HL-60/S4 treated with phorbol 12-myristate 13-acetate at 8.2 ng/mL for 4 days and 3 days (cell line): ENCODE measurements around the gene RPRML.

ENCODE experiments used
- in situ Hi-C: fragments of 300-500 bp; cut with MboI; formaldehyde crosslinking; loops from 2 replicates; pipeline ENCODE4 v1.15.0; 2022; ENCODE audit warnings: low sequenced_read_pairs

RPRML gene

DNA sequence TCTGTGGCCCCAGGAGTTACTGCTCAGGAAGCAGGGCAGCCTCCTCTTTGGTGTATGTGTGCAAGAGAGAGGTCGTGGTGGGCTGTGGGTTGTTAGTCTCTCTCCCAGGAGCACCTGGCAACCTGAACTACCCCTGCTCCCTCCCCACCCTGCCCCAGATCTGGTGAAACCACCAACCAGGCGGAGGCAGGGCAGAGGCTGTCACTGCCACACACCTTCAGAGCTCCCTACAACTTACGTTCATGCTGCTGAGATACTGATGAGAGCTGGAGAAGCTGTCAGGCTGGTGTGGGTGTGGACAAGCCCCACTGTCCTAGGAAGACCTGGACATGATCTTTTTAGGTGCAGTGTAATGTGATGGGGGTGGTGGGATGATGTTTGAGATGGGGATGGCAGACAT lies 31.8 kb downstream of the RPRML start:
- in situ Hi-C loops: no loop called here

DNA sequence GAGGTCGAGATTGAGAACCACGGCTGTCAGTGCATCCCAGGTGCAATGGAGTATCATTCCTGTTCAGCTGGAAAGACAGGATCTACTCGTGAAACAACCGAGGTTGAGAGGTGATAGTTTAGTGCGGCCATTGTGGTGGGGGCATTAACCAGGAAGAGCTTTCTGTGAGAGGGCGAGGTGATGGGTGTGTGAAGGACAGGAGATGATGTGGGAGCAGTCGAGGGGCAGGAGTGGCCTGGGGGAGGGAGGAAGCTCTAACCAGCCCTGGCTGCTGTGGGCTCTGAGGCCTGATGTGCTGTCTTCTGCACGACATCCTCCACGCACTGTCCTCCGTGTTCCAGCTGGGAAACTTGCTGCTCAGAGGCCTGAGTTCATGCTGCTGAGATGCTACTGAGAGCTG lies 34.1 kb downstream of the RPRML start:
- in situ Hi-C loops: no loop called here

DNA sequence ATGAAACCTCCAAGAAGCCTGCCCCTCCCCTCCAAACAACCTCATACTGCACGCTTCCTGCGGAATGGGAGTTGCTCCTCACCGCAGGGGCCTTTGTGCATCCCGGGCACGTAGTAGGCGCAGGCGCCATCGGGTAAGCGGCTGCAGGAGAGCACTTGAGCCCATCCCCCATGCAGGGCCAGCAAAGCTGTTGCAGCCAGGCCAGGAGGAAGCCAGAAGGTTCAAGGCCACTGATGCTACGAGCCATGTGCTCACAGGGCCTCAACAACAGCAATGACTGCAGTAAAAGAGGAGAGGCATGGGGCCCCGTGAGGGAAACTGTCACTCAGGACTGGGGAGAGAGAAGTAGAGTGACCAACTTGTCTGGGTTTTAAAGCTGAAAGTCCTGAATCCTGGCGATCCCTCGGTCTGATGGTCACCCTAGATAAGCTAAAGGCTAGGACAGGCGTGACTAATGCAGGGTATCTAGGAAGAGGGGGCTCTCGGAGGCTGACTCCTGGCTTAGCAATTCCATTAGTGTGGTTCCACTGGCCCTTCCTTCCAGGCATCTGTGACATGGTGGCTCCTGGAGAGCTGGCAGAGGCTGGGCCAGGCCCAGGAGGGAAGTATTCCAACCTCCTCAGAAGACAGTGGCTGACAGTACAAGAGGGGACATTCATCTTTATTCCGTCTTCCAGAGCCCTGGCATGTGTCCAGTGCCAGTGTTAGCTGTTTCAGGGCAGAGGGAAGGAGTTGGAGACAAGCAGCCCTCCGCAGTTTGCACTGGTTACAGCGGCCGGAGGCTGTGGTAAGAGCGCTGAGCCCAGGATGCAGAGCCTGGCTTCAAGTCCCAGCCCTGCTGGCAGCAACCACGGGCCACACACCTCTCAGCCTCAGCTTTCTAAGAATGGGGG lies 35.3 kb downstream of the RPRML start:
- in situ Hi-C loops: no loop called here

DNA sequence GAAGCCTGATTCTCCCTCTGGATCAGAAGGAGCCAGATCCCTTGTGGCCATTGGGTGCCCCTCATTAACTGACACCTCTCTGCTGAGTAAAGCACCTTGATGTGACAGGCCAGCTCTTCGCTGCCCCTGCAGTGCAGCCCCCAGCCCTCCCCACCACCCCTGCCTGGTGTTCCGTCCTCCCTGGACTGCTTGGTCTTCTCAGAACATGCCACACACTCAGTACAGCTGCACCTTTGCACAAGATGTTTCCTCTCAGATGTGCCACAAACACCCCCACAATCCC lies 35.9 kb downstream of the RPRML start:
- in situ Hi-C loops: no loop called here

DNA sequence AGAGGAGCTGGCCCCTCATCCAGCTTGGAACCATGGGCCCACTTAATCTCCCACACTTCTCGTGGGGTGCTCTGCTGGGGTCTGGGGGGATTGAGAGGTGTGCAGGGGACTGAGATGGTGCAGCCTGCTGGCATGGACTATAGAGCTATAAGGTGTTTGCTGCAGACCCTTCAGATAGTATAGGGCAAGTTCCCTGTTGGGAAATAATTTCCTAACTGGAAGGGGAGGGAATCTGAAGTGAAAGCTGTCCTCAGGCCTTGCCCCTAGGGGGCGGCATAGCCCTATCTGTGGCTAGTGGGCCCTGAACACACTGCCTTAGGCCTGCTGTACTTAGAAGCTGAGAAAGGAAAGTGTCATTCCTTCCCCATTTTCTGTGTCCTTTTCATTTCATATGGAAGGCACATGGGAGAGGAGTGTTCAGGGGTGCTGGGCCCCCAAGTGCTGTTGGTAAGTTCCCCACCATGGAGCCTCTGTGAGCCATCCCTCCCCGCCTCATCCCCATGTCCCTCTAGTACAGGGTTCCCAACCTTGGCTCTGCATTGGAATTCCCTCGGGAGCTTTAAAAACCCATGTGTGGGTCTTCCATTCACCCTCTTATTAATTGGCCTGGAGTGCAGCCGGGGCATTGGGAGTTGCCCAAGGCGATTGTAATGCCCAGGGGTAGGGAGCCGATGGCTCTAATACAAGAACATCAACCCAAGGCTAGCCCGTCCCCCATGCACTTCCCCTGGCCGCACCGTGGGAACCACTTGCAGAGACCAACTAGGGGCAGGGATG lies 36.4 kb downstream of the RPRML start:
- in situ Hi-C loops: no loop called here

DNA sequence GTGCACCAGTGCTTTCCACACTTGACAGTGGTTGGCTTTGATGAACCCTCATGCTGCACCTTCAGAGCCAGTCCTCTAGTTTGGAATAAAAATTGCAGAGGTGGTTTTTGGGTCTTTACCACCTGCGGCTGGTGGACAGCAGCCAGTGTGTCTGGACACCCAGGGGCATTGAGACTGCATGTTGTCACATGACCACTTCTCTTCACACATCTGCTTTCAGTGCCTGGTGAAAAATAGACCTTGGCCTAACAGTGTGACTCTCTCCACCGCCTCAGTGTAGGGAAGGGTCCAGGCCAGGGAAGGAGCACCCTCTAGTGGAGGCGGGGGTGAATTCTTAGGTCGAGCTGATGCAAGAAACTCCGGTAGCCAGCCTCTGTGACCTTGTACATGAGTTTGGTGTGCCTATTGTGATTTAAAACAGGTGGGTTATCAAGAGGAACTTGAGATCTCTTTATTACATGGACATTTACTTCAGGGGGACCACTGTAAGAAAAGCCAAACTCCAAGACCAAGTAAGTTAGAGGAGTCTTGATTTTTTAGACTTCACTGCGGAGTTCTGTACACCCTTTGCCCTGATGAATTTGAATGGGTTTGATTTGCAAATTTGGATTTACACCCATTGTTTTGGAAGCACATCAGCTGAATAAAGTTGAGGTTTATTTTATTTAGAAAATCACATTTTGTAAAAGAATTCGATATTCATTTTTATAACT lies 38.2 kb downstream of the RPRML start:
- in situ Hi-C loops: no loop called here

DNA sequence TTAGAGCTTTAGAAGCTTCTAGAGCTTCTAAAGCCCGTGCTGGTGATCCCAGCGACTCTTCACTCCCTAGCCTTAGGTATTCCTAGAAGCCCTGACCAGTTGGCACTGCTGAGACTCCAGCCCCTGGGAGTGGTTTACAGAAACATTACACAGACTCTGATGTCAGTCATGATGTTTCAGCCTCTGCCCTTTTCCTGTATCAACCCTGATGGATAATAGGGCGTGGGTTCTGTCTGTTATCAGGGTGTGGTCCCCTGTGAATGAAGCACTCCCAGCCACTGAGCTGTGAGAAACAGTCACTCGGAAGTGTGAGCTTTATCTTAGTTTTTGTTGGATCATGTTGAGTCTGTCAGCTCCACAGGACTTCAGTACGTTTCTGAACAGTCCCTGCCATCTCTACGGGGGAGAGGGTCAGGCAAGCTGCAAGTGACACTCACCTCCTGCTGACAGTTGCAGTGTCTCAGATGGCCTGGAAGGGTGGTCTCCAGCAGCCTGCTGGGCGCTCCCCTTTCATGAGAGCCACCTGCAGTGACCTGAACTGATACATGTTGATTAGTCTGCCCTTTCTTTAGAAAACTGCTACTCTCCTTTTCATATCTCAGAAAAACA lies 43.3 kb downstream of the RPRML start:
- in situ Hi-C loops: no loop called here

DNA sequence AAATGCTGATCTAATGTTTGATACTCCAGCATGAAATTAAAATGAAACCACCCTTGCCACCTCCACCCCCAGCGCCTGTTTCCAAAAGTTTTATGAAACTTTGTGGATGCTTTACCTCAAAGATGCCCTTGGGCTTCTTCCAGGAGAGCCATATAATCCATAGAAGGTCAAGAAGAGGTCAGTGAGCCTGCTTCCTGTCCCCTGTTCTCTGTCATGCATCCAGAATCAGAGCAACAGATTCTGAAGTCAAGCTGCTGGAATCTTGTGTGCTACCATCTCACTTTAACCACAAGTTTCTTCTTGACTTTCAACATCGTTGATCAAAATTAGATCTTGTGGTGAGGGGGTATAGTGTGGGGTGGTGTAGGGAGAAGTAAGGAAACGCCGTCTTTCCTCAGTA lies 47.5 kb downstream of the RPRML start:
- in situ Hi-C loops: no loop called here

DNA sequence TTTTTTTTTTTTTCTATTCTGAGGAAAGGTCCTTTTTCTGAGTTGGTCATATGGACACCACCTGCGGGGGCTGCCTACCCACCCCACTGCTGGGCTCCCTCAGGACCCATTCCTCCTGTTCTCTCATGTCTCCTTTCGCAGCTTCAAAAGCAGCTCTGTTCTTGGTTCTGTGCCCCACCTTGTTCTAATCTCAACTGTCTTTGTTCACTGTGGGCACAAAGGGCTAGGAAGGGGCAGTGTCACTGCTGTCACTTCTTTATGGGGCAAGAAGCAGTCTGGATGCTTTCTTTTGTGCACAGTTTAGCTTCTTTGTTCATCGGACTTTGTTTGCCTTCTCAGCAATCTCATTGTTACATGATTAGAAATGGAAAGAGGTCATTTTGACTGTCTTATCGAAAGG lies 49.0 kb downstream of the RPRML start:
- in situ Hi-C loops: no loop called here

DNA sequence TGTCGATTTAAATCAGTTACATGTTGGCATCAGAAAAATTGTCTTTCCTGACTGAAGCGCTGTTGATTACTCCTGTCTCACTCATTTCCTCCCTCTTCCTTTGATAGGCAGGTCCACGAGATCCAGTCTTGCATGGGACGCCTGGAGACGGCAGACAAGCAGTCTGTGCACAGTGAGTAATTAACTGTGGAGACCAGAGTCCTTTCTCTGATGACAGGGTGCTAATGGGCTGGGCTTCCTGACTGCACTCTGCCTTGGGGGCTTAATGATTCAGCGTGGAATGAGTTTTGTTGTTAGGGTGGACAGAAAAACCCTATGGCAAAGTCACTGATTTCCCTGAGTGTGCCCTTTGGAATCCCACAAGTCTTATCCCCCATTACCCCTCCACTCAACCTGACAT lies 49.6 kb downstream of the RPRML start:
- in situ Hi-C loops: no loop called here

DNA sequence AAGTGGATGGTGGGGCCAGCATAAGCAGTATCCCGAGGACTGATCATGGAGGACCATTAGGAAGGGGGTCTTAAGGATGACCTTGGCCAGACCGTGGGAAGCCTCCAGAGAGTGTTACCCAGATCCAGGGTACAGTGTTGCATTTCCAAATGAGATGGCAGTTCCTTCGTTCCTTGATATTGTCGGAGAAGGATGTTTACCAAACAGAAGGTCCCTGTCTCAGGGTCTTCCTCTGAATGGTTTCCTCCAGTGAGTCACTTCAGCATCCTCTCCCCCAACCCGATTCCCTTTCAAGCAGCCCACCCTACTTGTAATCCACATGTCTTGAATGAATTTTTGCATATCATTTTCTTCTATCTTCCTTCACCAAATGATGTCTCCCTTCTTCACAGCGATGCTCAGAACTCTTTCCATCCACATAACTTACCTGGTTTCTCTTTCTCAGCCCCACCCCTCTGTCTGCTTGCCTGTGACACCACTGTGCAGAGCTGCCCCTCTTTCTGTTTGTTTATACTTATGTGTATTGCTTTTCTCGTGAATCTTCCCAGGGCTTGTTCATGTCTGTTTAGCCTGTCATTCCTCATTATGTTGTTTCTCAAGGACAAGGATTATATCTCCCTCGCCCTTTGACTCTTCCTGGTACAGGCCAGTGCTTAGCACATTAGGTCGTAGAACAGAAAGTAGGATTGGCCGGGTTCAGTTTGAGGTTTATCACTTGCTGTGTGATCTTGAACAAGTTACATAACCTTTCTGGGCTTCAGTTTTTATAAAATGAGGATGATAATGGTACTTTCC lies 50.4 kb downstream of the RPRML start:
- in situ Hi-C loops: no loop called here
